GM12891 (cell line): Measurements from ENCODE around the gene CRIM1.
A peak's percentile ranks its signal among the peaks of the same experiment; 100 is the strongest.

Source experiments
- DNase-seq: peaks from one replicate; pipeline ENCODE4 v3.0.0; 2011; ENCODE audit warnings: low spot score; ENCODE audit not compliant: insufficient read length
- FAIRE-seq: peaks from 2 replicates; lab custom pipeline; 2011; peaks lifted over from hg19 to GRCh38; lab: Jason Lieb, UNC
- PAX5 ChIP-seq: IDR thresholded peaks from 2 replicates; pipeline ENCODE4 v1.6.1; 2011; ENCODE audit warnings: low read length, moderate library complexity, mild to moderate bottlenecking; ENCODE audit not compliant: insufficient read depth, severe bottlenecking
- POLR2A ChIP-seq: IDR thresholded peaks from 2 replicates; pipeline ENCODE4 v1.6.1; 2011; ENCODE audit warnings: low read depth, low read length, control low read depth
- POLR2AphosphoS5 ChIP-seq: IDR thresholded peaks from 2 replicates; pipeline ENCODE4 v1.6.1; 2011; ENCODE audit warnings: low read depth, low read length, control low read depth
- POU2F2 ChIP-seq: IDR thresholded peaks from 2 replicates; pipeline ENCODE4 v1.6.1; 2011; ENCODE audit warnings: low read depth, mild to moderate bottlenecking, control low read depth, low read length, moderate library complexity
- SPI1 ChIP-seq: IDR thresholded peaks from 2 replicates; pipeline ENCODE4 v1.6.1; 2011; ENCODE audit warnings: low read depth, low read length, control low read depth
- TAF1 ChIP-seq: IDR thresholded peaks from 2 replicates; pipeline ENCODE4 v1.6.1; 2011; ENCODE audit warnings: low read depth, low read length, control low read depth

CRIM1 gene

DNA sequence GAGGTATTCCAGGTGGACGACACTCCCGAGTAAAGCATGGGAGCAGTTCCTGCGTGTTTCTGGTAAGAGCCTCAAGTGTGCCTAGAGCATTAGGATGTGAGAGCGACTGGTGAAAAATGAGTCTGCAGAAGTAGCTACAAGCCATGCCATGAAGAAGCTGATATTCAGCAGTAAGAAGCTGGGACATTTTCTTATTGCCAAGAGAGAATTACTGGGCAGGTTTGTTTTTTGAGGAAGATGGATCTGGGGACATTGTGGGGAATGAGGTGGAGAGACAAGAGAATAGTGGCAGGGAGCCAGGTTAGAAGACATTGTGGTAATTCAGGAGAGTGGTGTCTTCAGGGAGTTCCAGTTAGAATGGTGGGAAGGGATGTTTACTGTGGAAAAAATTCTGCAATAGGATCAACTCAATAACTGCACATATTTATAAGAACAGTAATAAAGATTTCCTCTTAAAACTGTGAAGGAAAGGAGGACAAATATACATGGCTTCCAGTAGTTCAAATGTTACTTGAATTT is 38.2 kb downstream of the CRIM1 start:
- TF ChIP-seq POLR2A, result no peak
- TF ChIP-seq TAF1, result no peak
- TF ChIP-seq PAX5, result no peak
- no peak for TF ChIP-seq SPI1
- no peak for TF ChIP-seq POU2F2
- no peak for TF ChIP-seq POLR2AphosphoS5
- no peak for FAIRE-seq
- DNase-seq, result no peak

DNA sequence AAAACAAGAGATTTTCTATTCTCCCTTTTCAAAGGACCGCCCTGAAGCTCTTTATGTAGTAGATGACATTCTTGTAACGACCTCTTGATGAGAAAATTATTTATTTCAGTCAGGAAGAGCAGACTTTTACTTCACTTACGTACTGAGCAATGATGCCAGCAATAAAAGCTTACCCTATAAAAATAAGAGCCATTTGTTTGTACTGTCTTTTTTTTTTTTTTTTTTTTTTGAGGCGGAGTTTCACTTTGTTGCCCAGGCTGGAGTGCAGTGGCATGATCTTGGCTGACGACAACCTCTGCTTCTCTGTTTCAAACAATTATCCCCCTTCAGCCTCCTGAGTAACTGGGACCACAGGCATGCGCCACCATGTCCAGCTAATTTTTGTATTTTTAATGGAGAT is 39.2 kb downstream of the CRIM1 start:
- FAIRE-seq, result no peak

GRCh38 chr2:36395866-36396265 is 40.3 kb downstream of the CRIM1 start:
- DNase-seq (no peak), FAIRE-seq (no peak)
- no peak for TF ChIP-seq TAF1
- no peak for TF ChIP-seq POLR2A
- TF ChIP-seq PAX5, result no peak
- no peak for TF ChIP-seq POU2F2
- no peak for TF ChIP-seq POLR2AphosphoS5
- TF ChIP-seq SPI1, result no peak

More for the DNA sequence above, 39.2 kb downstream of the CRIM1 start:
- no peak for TF ChIP-seq SPI1
- no peak for TF ChIP-seq TAF1
- no peak for TF ChIP-seq POLR2AphosphoS5
- no peak for TF ChIP-seq POLR2A
- no peak for TF ChIP-seq PAX5
- TF ChIP-seq POU2F2, result no peak
- no peak for DNase-seq

- DNase-seq (no peak), FAIRE-seq (no peak)
- TF ChIP-seq POLR2AphosphoS5, result no peak
- TF ChIP-seq TAF1, result no peak
- no peak for TF ChIP-seq PAX5
- TF ChIP-seq POLR2A, result no peak
- TF ChIP-seq SPI1, result no peak
- TF ChIP-seq POU2F2, result no peak
Measured at GRCh38 chr2:36396878-36397539, 41.4 kb downstream of the CRIM1 start.

- no peak for TF ChIP-seq TAF1
- TF ChIP-seq POU2F2, result no peak
- no peak for TF ChIP-seq POLR2AphosphoS5
- TF ChIP-seq SPI1, result no peak
- TF ChIP-seq PAX5, result no peak
- TF ChIP-seq POLR2A, result no peak
- DNase-seq (no peak), FAIRE-seq (peak; percentile 9)
Measured at GRCh38 chr2:36397728-36398413, 42.3 kb downstream of the CRIM1 start.

GRCh38 chr2:36399050-36399449 is 43.5 kb downstream of the CRIM1 start:
- DNase-seq, result no peak
- no peak for FAIRE-seq
- no peak for TF ChIP-seq POLR2A
- no peak for TF ChIP-seq TAF1
- TF ChIP-seq POU2F2, result no peak
- no peak for TF ChIP-seq POLR2AphosphoS5
- TF ChIP-seq SPI1, result no peak
- no peak for TF ChIP-seq PAX5

DNA sequence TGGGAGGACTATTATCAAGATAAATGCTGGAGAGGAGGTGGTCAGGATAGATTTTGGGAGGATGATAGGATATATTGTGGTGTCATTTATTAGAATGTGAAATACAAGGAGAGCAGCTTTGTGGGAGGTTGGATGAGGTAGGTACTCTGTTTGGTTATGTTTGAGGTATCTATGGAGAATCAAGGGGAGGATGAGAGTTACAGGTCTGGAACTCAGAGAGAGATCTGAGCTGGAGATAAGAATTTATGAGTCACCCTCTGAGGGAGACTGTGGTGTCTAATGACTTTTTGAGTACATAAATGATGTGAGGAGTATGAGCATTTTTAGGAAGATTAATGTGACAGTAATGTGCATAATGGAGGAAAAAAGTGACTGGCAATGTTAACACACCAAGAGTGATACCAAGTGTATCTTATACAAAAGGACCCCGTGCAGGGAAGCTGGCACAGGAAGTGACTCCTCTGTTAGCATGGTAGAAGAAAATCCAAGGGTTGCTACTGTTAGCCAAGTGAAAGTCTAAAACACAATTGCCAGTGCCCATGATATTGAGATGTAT is 48.2 kb downstream of the CRIM1 start:
- FAIRE-seq, result peak; percentile 86

GRCh38 chr2:36404318-36404717 is 48.7 kb downstream of the CRIM1 start:
- TF ChIP-seq POLR2A (no peak), POLR2AphosphoS5 (no peak), PAX5 (no peak), TAF1 (no peak), POU2F2 (no peak), SPI1 (no peak)
- DNase-seq (no peak), FAIRE-seq (peak; percentile 63)

More for the DNA sequence above, 48.2 kb downstream of the CRIM1 start:
- no peak for DNase-seq
- no peak for TF ChIP-seq TAF1
- TF ChIP-seq POLR2A, result no peak

GRCh38 chr2:36404754-36405153 is 49.2 kb downstream of the CRIM1 start:
- no peak for FAIRE-seq
- peak; percentile 88 for TF ChIP-seq SPI1
- no peak for TF ChIP-seq POLR2A
- no peak for DNase-seq

- FAIRE-seq, result peak; percentile 67
- TF ChIP-seq SPI1, result no peak
- no peak for TF ChIP-seq POLR2A
- TF ChIP-seq PAX5, result no peak
- no peak for DNase-seq
Measured at GRCh38 chr2:36405183-36405582, 49.6 kb downstream of the CRIM1 start.
